Thymus (tissue), 11 donors: ENCODE data around the gene FANCM. TPM values are rescaled to one million over a fixed set of nuclear protein-coding genes. Genes with fewer than 3 reads are reported as not detected.

Experiments used
- DNase-seq, 9 donors: peaks; one replicate each; pipeline ENCODE4 v3.0.0-alpha.2; 2013; ENCODE audit warnings: low spot score in 9 of 9, low read depth in 6 of 9, missing footprints in 1 of 9
- H3K27ac ChIP-seq, 2 donors: one replicate each; pipeline ENCODE4 v1.5.1; 2013; ENCODE audit warnings: control low read depth in 1 of 2, low read depth in 1 of 2, low read length in 1 of 2, mild to moderate bottlenecking in 1 of 2, moderate library complexity in 1 of 2
- H3K27me3 ChIP-seq, 2 donors: one replicate each; pipeline ENCODE4 v1.5.1; 2013; ENCODE audit warnings: low read length in 1 of 2; ENCODE audit not compliant: control insufficient read depth in 2 of 2, insufficient read depth in 1 of 2
- H3K36me3 ChIP-seq, 2 donors: one replicate each; pipeline ENCODE4 v1.5.1; 2013; ENCODE audit warnings: low read length in 1 of 2, mild to moderate bottlenecking in 1 of 2, moderate library complexity in 1 of 2; ENCODE audit not compliant: control insufficient read depth in 2 of 2, insufficient read depth in 2 of 2
- H3K4me1 ChIP-seq, 2 donors: one replicate each; pipeline ENCODE4 v1.5.1; 2013; ENCODE audit warnings: low read length in 2 of 2; ENCODE audit not compliant: control insufficient read depth in 2 of 2, insufficient read depth in 2 of 2
- H3K4me3 ChIP-seq, 2 donors: one replicate each; pipeline ENCODE4 v1.5.1; 2013; ENCODE audit warnings: low read length in 2 of 2, control low read depth in 1 of 2, mild to moderate bottlenecking in 1 of 2
- H3K9me3 ChIP-seq, 2 donors: one replicate each; pipeline ENCODE4 v1.5.1; 2013; ENCODE audit warnings: low read length in 1 of 2, mild to moderate bottlenecking in 1 of 2; ENCODE audit not compliant: control insufficient read depth in 2 of 2, insufficient read depth in 1 of 2
- WGBS: extraction: QIAGEN DNeasy Blood & Tissue Kit; methylation state at CpG from one replicate; pipeline ENCODE4 v1.1.7; 2013; 5-methylcytosine and 5-hydroxymethylcytosine counted together
- polyA plus RNA-seq: library from polyadenylated mRNA; stranded (reverse); fragments of 200-250 nt; gene quantifications from one replicate; pipeline ENCODE4 v1.2.3, GENCODE V29; 2013
- total RNA-seq: library from RNA; stranded (reverse); fragments of 120-200 nt; gene quantifications from one replicate; pipeline ENCODE4 v1.2.4, GENCODE V29; 2013
- donor health status: healthy.

The FANCM gene
- total and polyA plus RNA-seq, 2 donors: 7.1 to 10.5 TPM

GRCh38 chr14:45238988-45239387, 103.3 kb downstream of the FANCM start:
- Histone ChIP-seq H3K27ac (no peak overlapping the region), H3K27me3 (no peaks in the 10 kb centered on the region), H3K36me3 (peaks cover 17 to 22% of the 10 kb centered on the region in 2 donors), H3K9me3 (no peaks in the 10 kb centered on the region), H3K4me3 (no peak overlapping the region), H3K4me1 (no peaks in the 10 kb centered on the region)
- DNase-seq: no peak
- 96% methylated on average over 2 of the region's 2 CpGs for WGBS

- Histone ChIP-seq H3K27ac (no peak overlapping the region), H3K36me3 (peaks cover 10 to 13% of the 10 kb centered on the region in 2 donors), H3K4me1 (no peaks in the 10 kb centered on the region), H3K27me3 (no peaks in the 10 kb centered on the region), H3K9me3 (no peaks in the 10 kb centered on the region), H3K4me3 (no peak overlapping the region)
- DNase-seq: no peak
- WGBS: 92% methylated on average over 3 of the region's 3 CpGs
These were observed 107.0 kb downstream of the FANCM start for GRCh38 chr14:45242706-45243105.

- Histone ChIP-seq H3K36me3 (peaks cover under 1 to 10% of the 10 kb centered on the region in 2 donors), H3K4me1 (peaks cover 0 to 9% of the 10 kb centered on the region in 2 donors), H3K27me3 (no peaks in the 10 kb centered on the region), H3K4me3 (no peak overlapping the region), H3K9me3 (no peaks in the 10 kb centered on the region), H3K27ac (no peak overlapping the region)
- DNase-seq: no peak
- WGBS: 93% methylated on average over 3 of the region's 3 CpGs
These were observed 110.4 kb downstream of the FANCM start for GRCh38 chr14:45246151-45246550.

DNA sequence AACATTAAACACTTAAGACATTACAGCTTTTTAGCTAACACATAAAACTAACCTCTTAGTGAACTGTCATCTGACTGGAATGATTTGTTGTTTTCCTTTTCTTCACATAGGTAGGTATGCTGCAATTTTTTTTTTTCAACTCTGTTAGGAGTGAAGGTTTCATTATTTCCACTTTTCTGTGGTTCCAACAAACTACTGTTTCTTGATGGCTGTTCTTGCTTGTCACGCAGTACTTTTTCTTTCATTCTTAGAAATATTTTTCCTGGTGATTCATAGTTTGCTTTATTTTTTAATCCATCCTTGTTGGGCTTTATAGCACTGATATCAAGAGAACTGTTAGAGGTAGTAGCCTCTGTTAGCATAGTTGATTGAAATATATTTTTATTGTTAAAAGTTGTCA, 111.0 kb downstream of the FANCM start:
- 57% methylated on average over 1 of the region's 1 CpG for WGBS
- Histone ChIP-seq H3K4me1 (peaks cover 0 to 9% of the 10 kb centered on the region in 2 donors), H3K36me3 (peaks cover 0 to 10% of the 10 kb centered on the region in 2 donors), H3K4me3 (no peak overlapping the region), H3K9me3 (no peaks in the 10 kb centered on the region), H3K27ac (no peak overlapping the region), H3K27me3 (no peaks in the 10 kb centered on the region)
- DNase-seq: no peak

GRCh38 chr14:45247427-45247826, 111.7 kb downstream of the FANCM start:
- 96% methylated on average over 1 of the region's 1 CpG for WGBS
- Histone ChIP-seq H3K27me3 (no peaks in the 10 kb centered on the region), H3K4me1 (peaks cover 0 to 9% of the 10 kb centered on the region in 2 donors), H3K27ac (no peak overlapping the region), H3K4me3 (no peak overlapping the region), H3K36me3 (peaks cover 0 to 7% of the 10 kb centered on the region in 2 donors), H3K9me3 (no peaks in the 10 kb centered on the region)
- DNase-seq: no peak

DNA sequence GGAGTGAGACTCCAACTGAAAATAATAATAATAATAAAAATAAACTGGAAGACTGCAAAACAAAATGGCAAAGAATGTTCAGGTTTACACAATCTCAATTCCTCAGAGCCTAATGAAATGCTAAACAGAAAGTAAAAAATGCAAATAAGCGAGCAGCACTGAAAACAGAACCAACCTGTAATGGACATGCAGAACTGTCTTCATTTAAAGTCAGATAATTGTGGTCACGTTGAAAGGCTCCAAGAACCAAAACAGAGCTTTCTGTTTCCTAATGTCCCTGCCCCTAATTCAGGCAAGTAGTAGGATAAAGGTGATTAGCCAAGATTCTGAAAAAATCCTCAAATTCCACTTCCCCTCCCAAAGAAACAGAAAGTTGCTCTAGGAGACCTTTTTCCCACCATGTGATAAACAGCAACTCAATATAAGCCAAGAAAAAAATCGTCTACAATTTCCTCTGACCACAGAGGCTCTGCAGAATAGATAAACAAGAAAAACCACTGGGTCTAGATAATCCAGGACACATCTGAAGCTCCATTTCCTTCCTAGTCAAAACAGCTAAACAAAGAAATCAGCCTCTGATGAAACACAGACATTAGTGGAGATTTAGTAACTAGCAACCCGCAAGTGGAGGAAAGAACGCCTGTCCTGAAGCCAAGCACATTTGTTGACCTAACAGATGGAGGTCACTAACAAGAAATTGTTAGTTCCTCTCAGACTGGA, 114.3 kb downstream of the FANCM start:
- DNase-seq: peak in 2 of 9 donors; percentile 13 to 25
- H3K27ac ChIP-seq: peak overlapping the region; percentile 49

More for the DNA sequence above, 114.3 kb downstream of the FANCM start:
- WGBS: 20% methylated on average over 5 of the region's 5 CpGs
- peaks cover 0 to 3% of the 10 kb centered on the region in 2 donors for H3K36me3 ChIP-seq
- no peaks in the 10 kb centered on the region for H3K27me3 ChIP-seq
- H3K4me3 ChIP-seq: peak overlapping the region in 1 of 2 donors; percentile 18
- H3K4me1 ChIP-seq: peaks cover 3 to 9% of the 10 kb centered on the region in 2 donors
- peaks cover 0 to 5% of the 10 kb centered on the region in 2 donors for H3K9me3 ChIP-seq

Other genes with a start within 250 kb of the FANCM start
- 13.7 TPM for gene KLHL28, start 174.0 kb upstream of the FANCM start, total RNA-seq
- 6.0 TPM for gene KLHL28, start 174.0 kb upstream of the FANCM start, polyA plus RNA-seq
- 16.0 TPM for gene TOGARAM1, start 173.7 kb upstream of the FANCM start, total RNA-seq
- gene TOGARAM1, start 173.7 kb upstream of the FANCM start, polyA plus RNA-seq: 10.7 TPM
- gene PRPF39, start 51.8 kb upstream of the FANCM start, total RNA-seq: 32.8 TPM
- gene PRPF39, start 51.8 kb upstream of the FANCM start, polyA plus RNA-seq: 60.3 TPM
- 64.8 TPM for gene FKBP3, start 1.4 kb upstream of the FANCM start, total RNA-seq
- gene FKBP3, start 1.4 kb upstream of the FANCM start, polyA plus RNA-seq: 198 TPM
- 44.9 TPM for gene MIS18BP1, start 117.3 kb downstream of the FANCM start, total RNA-seq
- 16.9 TPM for gene MIS18BP1, start 117.3 kb downstream of the FANCM start, polyA plus RNA-seq